H9 (cell line): Measurements from ENCODE around the gene FUZ. TPM values are rescaled to one million over a fixed set of nuclear protein-coding genes. Genes with fewer than 3 reads are reported as not detected.

Source experiments
- DNase-seq: peaks from one replicate; pipeline ENCODE4 v3.0.0-alpha.2; 2017
- H2AFZ ChIP-seq: one replicate; pipeline ENCODE4 v1.6.1; 2013; ENCODE audit warnings: mild to moderate bottlenecking, low read length, control low read depth, moderate library complexity
- H2AK5ac ChIP-seq: 2 replicates; pipeline ENCODE4 v1.6.1; 2013; ENCODE audit warnings: low read length, control low read depth, mixed read lengths; ENCODE audit not compliant: insufficient read length
- H2BK120ac ChIP-seq: one replicate; pipeline ENCODE4 v1.6.1; 2013; ENCODE audit warnings: low read depth, mild to moderate bottlenecking, low read length, control low read depth, inconsistent platforms; ENCODE audit not compliant: poor library complexity, severe bottlenecking
- H2BK12ac ChIP-seq: 2 replicates; pipeline ENCODE4 v1.6.1; 2013; ENCODE audit warnings: low read length, control low read depth, mixed read lengths, low read depth; ENCODE audit not compliant: insufficient read length
- H2BK15ac ChIP-seq: 2 replicates; pipeline ENCODE4 v1.6.1; 2013; ENCODE audit warnings: low read depth, low read length, control low read depth
- H2BK20ac ChIP-seq: one replicate; pipeline ENCODE4 v1.6.1; 2013; ENCODE audit warnings: low read depth, mild to moderate bottlenecking, low read length, control low read depth, inconsistent platforms; ENCODE audit not compliant: poor library complexity, severe bottlenecking
- H2BK5ac ChIP-seq: 2 replicates; pipeline ENCODE4 v1.6.1; 2013; ENCODE audit warnings: low read length, control low read depth, mixed read lengths; ENCODE audit not compliant: insufficient read length
- H3K14ac ChIP-seq: 2 replicates; pipeline ENCODE4 v1.6.1; 2013; ENCODE audit warnings: low read length, control low read depth; ENCODE audit not compliant: insufficient read depth
- H3K18ac ChIP-seq: 2 replicates; pipeline ENCODE4 v1.6.1; 2013; ENCODE audit warnings: low read depth, mild to moderate bottlenecking, mixed read lengths, low read length, control low read depth; ENCODE audit not compliant: insufficient read length
- H3K23ac ChIP-seq: 2 replicates; pipeline ENCODE4 v1.6.1; 2013; ENCODE audit warnings: low read length, control low read depth, mixed read lengths, low read depth; ENCODE audit not compliant: insufficient read length
- H3K23me2 ChIP-seq: 2 replicates; pipeline ENCODE4 v1.6.1; 2013; ENCODE audit warnings: low read depth, mild to moderate bottlenecking, mixed read lengths, low read length, control low read depth; ENCODE audit not compliant: insufficient read length, poor library complexity, severe bottlenecking
- H3K27ac ChIP-seq: 2 replicates; pipeline ENCODE4 v1.5.1; 2013; ENCODE audit warnings: low read length, control low read depth, mixed read lengths, low read depth; ENCODE audit not compliant: insufficient read length
- H3K27me3 ChIP-seq: 2 replicates; pipeline ENCODE4 v1.6.1; 2013; ENCODE audit warnings: low read length, control low read depth, inconsistent platforms; ENCODE audit not compliant: insufficient read depth
- H3K4ac ChIP-seq: 2 replicates; pipeline ENCODE4 v1.6.1; 2013; ENCODE audit warnings: low read depth, mild to moderate bottlenecking, control low read depth, inconsistent platforms, low read length, moderate library complexity
- H3K4me1 ChIP-seq: 2 replicates; pipeline ENCODE4 v1.6.1; 2013; ENCODE audit warnings: low read length, control low read depth, inconsistent platforms; ENCODE audit not compliant: insufficient read depth
- H3K4me2 ChIP-seq: 2 replicates; pipeline ENCODE4 v1.6.1; 2013; ENCODE audit warnings: low read length, control low read depth, mixed read lengths; ENCODE audit not compliant: insufficient read length, insufficient read depth
- H3K56ac ChIP-seq: 2 replicates; pipeline ENCODE4 v1.6.1; 2013; ENCODE audit warnings: low read depth, mild to moderate bottlenecking, mixed read lengths, low read length, control low read depth; ENCODE audit not compliant: insufficient read length
- H3K79me1 ChIP-seq: 2 replicates; pipeline ENCODE4 v1.6.1; 2013; ENCODE audit warnings: low read depth, mild to moderate bottlenecking, moderate library complexity, low read length, control low read depth, inconsistent platforms; ENCODE audit not compliant: insufficient read depth, poor library complexity, severe bottlenecking
- H3K79me2 ChIP-seq: 2 replicates; pipeline ENCODE4 v1.6.1; 2013; ENCODE audit warnings: low read length, control low read depth, inconsistent platforms; ENCODE audit not compliant: insufficient read depth
- H3K9ac ChIP-seq: 2 replicates; pipeline ENCODE4 v1.6.1; 2013; ENCODE audit warnings: low read length, control low read depth, mixed read lengths; ENCODE audit not compliant: insufficient read length; ENCODE audit errors: extremely low read depth
- H3K9me3 ChIP-seq: one replicate; pipeline ENCODE4 v1.6.1; 2013; ENCODE audit warnings: low read depth, low read length, inconsistent platforms; ENCODE audit not compliant: control insufficient read depth
- H3T11ph ChIP-seq: one replicate; pipeline ENCODE4 v1.6.1; 2013; ENCODE audit warnings: mild to moderate bottlenecking, low read length, control low read depth, inconsistent platforms
- H4K20me1 ChIP-seq: one replicate; pipeline ENCODE4 v1.6.1; 2013; ENCODE audit not compliant: control insufficient read depth, insufficient read length, insufficient read depth
- H4K5ac ChIP-seq: 2 replicates; pipeline ENCODE4 v1.6.1; 2013; ENCODE audit warnings: low read depth, mild to moderate bottlenecking, mixed read lengths, low read length, control low read depth; ENCODE audit not compliant: insufficient read length
- H4K8ac ChIP-seq: replicated peaks from 2 replicates; pipeline ENCODE4 v1.6.1; 2013; ENCODE audit warnings: low read length, control low read depth, mixed read lengths, low read depth; ENCODE audit not compliant: insufficient read length
- H4K91ac ChIP-seq: 2 replicates; pipeline ENCODE4 v1.6.1; 2013; ENCODE audit warnings: low read depth, mild to moderate bottlenecking, moderate library complexity, mixed read lengths, low read length, control low read depth; ENCODE audit not compliant: insufficient read length
- H3K27ac Mint-ChIP-seq, 3 experiments: 2 replicates in 2 of 3; 3 replicates in 1 of 3; pipeline ENCODE4 v1.8.0; 2020 to 2021; ENCODE audit warnings: mixed read lengths in 3 of 3, mild to moderate bottlenecking in 1 of 3, moderate library complexity in 1 of 3
- H3K27me3 Mint-ChIP-seq: 2 replicates; pipeline ENCODE4 v1.8.0; 2021; ENCODE audit warnings: low read depth, mild to moderate bottlenecking, moderate library complexity, mixed read lengths
- H3K36me3 Mint-ChIP-seq, 3 experiments: 2 replicates in 2 of 3; 3 replicates in 1 of 3; pipeline ENCODE4 v1.8.0; 2020 to 2021; ENCODE audit warnings: low read depth in 3 of 3, mixed read lengths in 3 of 3; ENCODE audit not compliant: insufficient read depth in 1 of 3
- H3K4me1 Mint-ChIP-seq, 2 experiments: 2 replicates each; pipeline ENCODE4 v1.8.0; 2020; ENCODE audit warnings: mixed read lengths in 2 of 2
- H3K4me3 Mint-ChIP-seq, 2 experiments: 2 replicates in 1 of 2; 3 replicates in 1 of 2; pipeline ENCODE4 v1.8.0; 2020 to 2021; ENCODE audit warnings: mild to moderate bottlenecking in 2 of 2, mixed read lengths in 2 of 2, moderate library complexity in 1 of 2
- H3K9me3 Mint-ChIP-seq, 2 experiments: 2 replicates in 1 of 2; 3 replicates in 1 of 2; pipeline ENCODE4 v1.8.0; 2020; ENCODE audit warnings: mild to moderate bottlenecking in 2 of 2, mixed read lengths in 2 of 2, moderate library complexity in 1 of 2
- WGBS: extraction: QIAGEN DNeasy Blood & Tissue Kit; methylation state at CpG from one replicate; pipeline ENCODE4 v1.1.7; 2013; ENCODE audit warnings: missing lambda C conversion rate, low lambda C conversion rate, mixed read lengths; ENCODE audit not compliant: insufficient read length; ENCODE audit errors: extremely low coverage; 5-methylcytosine and 5-hydroxymethylcytosine counted together
- total RNA-seq: library from RNA; stranded (reverse); gene quantifications from 2 replicates; pipeline ENCODE4 v1.2.1, GENCODE V29; 2021
- TF ChIP-seq, protein P1 (sequence below): fragments of 200-600 bp; sonication (generic); conservative IDR thresholded peaks from 3 replicates; pipeline ENCODE4 v1.8.0; 2021; ENCODE audit warnings: antibody characterized with exemption, mild to moderate bottlenecking

Gene FUZ
- total RNA-seq, 1 experiment from 2014 or later, result 25.1 TPM

DNA sequence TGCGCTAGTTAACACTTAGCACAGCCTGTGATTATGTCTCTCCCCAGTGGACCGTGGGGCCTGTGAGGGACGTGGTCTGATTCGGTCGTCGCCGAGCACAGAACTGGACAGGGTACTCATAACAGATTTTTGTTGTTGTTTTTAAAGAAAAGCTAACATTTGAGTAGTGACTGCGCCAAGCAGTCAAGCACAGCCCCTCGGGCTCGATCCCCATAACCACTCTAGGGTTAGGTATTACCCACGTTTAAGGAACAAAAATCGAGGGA lies 37.1 kb upstream of the FUZ start:
- Histone ChIP-seq H2BK20ac (no peak overlapping the region), H3K27ac (no peak overlapping the region), H4K91ac (no peak overlapping the region), H3K14ac (no peak overlapping the region), H2BK12ac (no peak overlapping the region), H3K4me1 (no peaks in the 10 kb centered on the region; the same call in 1 of the 2 replicates), H3T11ph (no peak overlapping the region), H3K9me3 (no peaks in the 10 kb centered on the region), H3K4me2 (peak overlapping the region; percentile 65), H2AK5ac (no peak overlapping the region), H3K23me2 (peaks cover 10% of the 10 kb centered on the region), H3K23ac (no peak overlapping the region), H3K27me3 (no peaks in the 10 kb centered on the region), H3K4ac (no peak overlapping the region), H2BK120ac (no peak overlapping the region), H4K20me1 (peaks cover 3% of the 10 kb centered on the region), H2AFZ (no peak overlapping the region), H2BK15ac (no peak overlapping the region), H3K56ac (no peak overlapping the region), H2BK5ac (no peak overlapping the region), H4K8ac (no peak overlapping the region), H3K79me1 (peaks cover 11% of the 10 kb centered on the region), H4K5ac (no peak overlapping the region), H3K9ac (peak overlapping the region; percentile 66), H3K79me2 (peaks cover 9% of the 10 kb centered on the region; the same call in 1 of the 2 replicates), H3K18ac (no peak overlapping the region)
- Mint-ChIP-seq H3K4me1 (peaks cover 22 to 27% of the 10 kb centered on the region in 2 experiments), H3K9me3 (peaks cover 0 to 4% of the 10 kb centered on the region in 2 experiments; a peak in 2 of 5 replicates), H3K27ac (peak overlapping the region in 2 of 3 experiments; percentile 77 to 89; a peak in 4 of 7 replicates), H3K36me3 (peaks cover 25 to 37% (median 29%) of the 10 kb centered on the region in 3 experiments), H3K27me3 (no peaks in the 10 kb centered on the region; the same call in 1 of the 2 replicates), H3K4me3 (peak overlapping the region; percentile 81 to 90)
- TF ChIP-seq, protein P1, sequence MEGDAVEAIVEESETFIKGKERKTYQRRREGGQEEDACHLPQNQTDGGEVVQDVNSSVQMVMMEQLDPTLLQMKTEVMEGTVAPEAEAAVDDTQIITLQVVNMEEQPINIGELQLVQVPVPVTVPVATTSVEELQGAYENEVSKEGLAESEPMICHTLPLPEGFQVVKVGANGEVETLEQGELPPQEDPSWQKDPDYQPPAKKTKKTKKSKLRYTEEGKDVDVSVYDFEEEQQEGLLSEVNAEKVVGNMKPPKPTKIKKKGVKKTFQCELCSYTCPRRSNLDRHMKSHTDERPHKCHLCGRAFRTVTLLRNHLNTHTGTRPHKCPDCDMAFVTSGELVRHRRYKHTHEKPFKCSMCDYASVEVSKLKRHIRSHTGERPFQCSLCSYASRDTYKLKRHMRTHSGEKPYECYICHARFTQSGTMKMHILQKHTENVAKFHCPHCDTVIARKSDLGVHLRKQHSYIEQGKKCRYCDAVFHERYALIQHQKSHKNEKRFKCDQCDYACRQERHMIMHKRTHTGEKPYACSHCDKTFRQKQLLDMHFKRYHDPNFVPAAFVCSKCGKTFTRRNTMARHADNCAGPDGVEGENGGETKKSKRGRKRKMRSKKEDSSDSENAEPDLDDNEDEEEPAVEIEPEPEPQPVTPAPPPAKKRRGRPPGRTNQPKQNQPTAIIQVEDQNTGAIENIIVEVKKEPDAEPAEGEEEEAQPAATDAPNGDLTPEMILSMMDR, result no peak
- no peak for DNase-seq
- WGBS, result no CpG with 5 or more reads among the region's 12 CpGs
